Lower leg skin (tissue), 4 donors: Measurements from ENCODE around the gene MBNL2. TPM values are rescaled to one million over a fixed set of nuclear protein-coding genes. Genes with fewer than 3 reads are reported as not detected.

Experiments
- DNase-seq, 2 donors: peaks; one replicate each; pipeline ENCODE4 v3.0.0-alpha.2; 2019; ENCODE audit warnings: low spot score in 2 of 2
- H3K4me3 ChIP-seq: fragments of 200-600 bp; sonication (generic); 2 replicates; pipeline ENCODE4 v1.5.1; 2017; ENCODE audit warnings: mild to moderate bottlenecking, low read depth; ENCODE audit not compliant: poor library complexity, severe bottlenecking
- CTCF ChIP-seq, 3 donors: fragments of 450-650 bp; IDR thresholded peaks; one replicate each; pipeline ENCODE4 v1.5.1; 2016; ENCODE audit warnings: antibody characterized with exemption in 3 of 3, mild to moderate bottlenecking in 3 of 3, moderate library complexity in 2 of 3
- POLR2A ChIP-seq, 2 donors: fragments of 450-650 bp; IDR thresholded peaks; one replicate each; pipeline ENCODE4 v1.6.1; 2016 to 2017; ENCODE audit warnings: antibody characterized with exemption in 2 of 2, mild to moderate bottlenecking in 1 of 2, moderate library complexity in 1 of 2
- WGBS, 2 donors: methylation state at CpG; one replicate each; pipeline ENCODE4 v1.1.5; 2018; 5-methylcytosine and 5-hydroxymethylcytosine counted together
- intact Hi-C: fragments of 100-400 bp; cut with DNase I; formaldehyde crosslinking; loops from one replicate; pipeline ENCODE4 v1.15.0; 2023; ENCODE audit warnings: low total_unique reads
- total RNA-seq, 4 donors: library from RNA; depleted of rRNA; stranded (reverse); fragments of >200 nt; gene quantifications; one replicate each; pipeline ENCODE4 v1.1.0, GENCODE V29; 2016

Gene MBNL2
- total RNA-seq, 4 donors from 2014 or later = 37.6 to 59.5 (median 45.4) TPM

- H3K4me3 ChIP-seq = no peak overlapping the region
- no peak for TF ChIP-seq POLR2A (IDR thresholded peaks at IDR 0.05)
- TF ChIP-seq CTCF (IDR thresholded peaks at IDR 0.05) = no peak
- DNase-seq = no peak
- WGBS, 2 donors = 65 to 71% methylated on average over 4 of the region's 4 CpGs
- intact Hi-C loops = no loop called here
Measured at GRCh38 chr13:97231118-97231828, 9.1 kb downstream of the MBNL2 start.

- intact Hi-C loops = no loop called here
- no peak overlapping the region for H3K4me3 ChIP-seq
- WGBS, 2 donors = 86 to 89% methylated on average over 6 of the region's 6 CpGs
- DNase-seq = no peak
- no peak for TF ChIP-seq POLR2A (IDR thresholded peaks at IDR 0.05)
- TF ChIP-seq CTCF (IDR thresholded peaks at IDR 0.05) = no peak
Measured at GRCh38 chr13:97231829-97232196, 9.7 kb downstream of the MBNL2 start.

GRCh38 chr13:97233499-97233898, 11.4 kb downstream of the MBNL2 start:
- H3K4me3 ChIP-seq = no peak overlapping the region
- DNase-seq = no peak
- TF ChIP-seq CTCF (IDR thresholded peaks at IDR 0.05) (no peak), POLR2A (IDR thresholded peaks at IDR 0.05) (no peak)
- WGBS, 2 donors = 84 to 92% methylated on average over 1 of the region's 1 CpG
- intact Hi-C loops = no loop called here

- 95 to 99% methylated on average over 5 of the region's 5 CpGs for WGBS, 2 donors
- no peak for DNase-seq
- TF ChIP-seq CTCF (IDR thresholded peaks at IDR 0.05) = no peak
- TF ChIP-seq POLR2A (IDR thresholded peaks at IDR 0.05) = no peak
- H3K4me3 ChIP-seq = no peak overlapping the region
- intact Hi-C loops = loop anchor here (2.0 kb wide), 1 partner anchor 47 kb away; no protein-coding TSS in a partner anchor
Measured at GRCh38 chr13:97234236-97234635, 12.1 kb downstream of the MBNL2 start.

- no peak overlapping the region for H3K4me3 ChIP-seq
- intact Hi-C loops = loop anchor here (2.0 kb wide), 1 partner anchor 46 kb away; no protein-coding TSS in a partner anchor
- DNase-seq = no peak
- WGBS, 2 donors = 78 to 87% methylated on average over 13 of the region's 13 CpGs
- no peak for TF ChIP-seq POLR2A (IDR thresholded peaks at IDR 0.05)
- TF ChIP-seq CTCF (IDR thresholded peaks at IDR 0.05) = no peak
Measured at GRCh38 chr13:97234742-97235141, 12.6 kb downstream of the MBNL2 start.
